HepG2 (cell line): ENCODE results near the gene CAPZB.

ENCODE experiments used
- HIVEP1 ChIP-seq: sonication (generic); formaldehyde crosslinking; IDR thresholded peaks from 2 replicates; pipeline ENCODE4 v1.4.0; 2020; ENCODE audit warnings: mild to moderate bottlenecking, missing genetic modification reagents
- TF ChIP-seq, protein P1 (sequence below): sonication (generic); formaldehyde crosslinking; IDR thresholded peaks from 2 replicates; pipeline ENCODE4 v1.5.0; 2020; ENCODE audit warnings: mild to moderate bottlenecking, missing genetic modification reagents, moderate library complexity

GRCh38 chr1:19532519-19532918, 47.2 kb upstream of the CAPZB start:
- TF ChIP-seq, protein P1, sequence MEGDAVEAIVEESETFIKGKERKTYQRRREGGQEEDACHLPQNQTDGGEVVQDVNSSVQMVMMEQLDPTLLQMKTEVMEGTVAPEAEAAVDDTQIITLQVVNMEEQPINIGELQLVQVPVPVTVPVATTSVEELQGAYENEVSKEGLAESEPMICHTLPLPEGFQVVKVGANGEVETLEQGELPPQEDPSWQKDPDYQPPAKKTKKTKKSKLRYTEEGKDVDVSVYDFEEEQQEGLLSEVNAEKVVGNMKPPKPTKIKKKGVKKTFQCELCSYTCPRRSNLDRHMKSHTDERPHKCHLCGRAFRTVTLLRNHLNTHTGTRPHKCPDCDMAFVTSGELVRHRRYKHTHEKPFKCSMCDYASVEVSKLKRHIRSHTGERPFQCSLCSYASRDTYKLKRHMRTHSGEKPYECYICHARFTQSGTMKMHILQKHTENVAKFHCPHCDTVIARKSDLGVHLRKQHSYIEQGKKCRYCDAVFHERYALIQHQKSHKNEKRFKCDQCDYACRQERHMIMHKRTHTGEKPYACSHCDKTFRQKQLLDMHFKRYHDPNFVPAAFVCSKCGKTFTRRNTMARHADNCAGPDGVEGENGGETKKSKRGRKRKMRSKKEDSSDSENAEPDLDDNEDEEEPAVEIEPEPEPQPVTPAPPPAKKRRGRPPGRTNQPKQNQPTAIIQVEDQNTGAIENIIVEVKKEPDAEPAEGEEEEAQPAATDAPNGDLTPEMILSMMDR (CRISPR knock-in tag) = no peak
- no peak for TF ChIP-seq HIVEP1
